Stomach smooth muscle (tissue), 2 donors: ENCODE measurements around the gene RBM44.

ENCODE experiments used
- H3K27ac ChIP-seq: one replicate; pipeline ENCODE4 v1.7.0; 2013; ENCODE audit warnings: mild to moderate bottlenecking, low read length, inconsistent platforms
- H3K27me3 ChIP-seq, 2 donors: one replicate each; pipeline ENCODE4 v1.7.0; 2013; ENCODE audit warnings: low read length in 2 of 2; ENCODE audit not compliant: insufficient read depth in 2 of 2, control insufficient read depth in 1 of 2
- H3K36me3 ChIP-seq, 2 donors: one replicate each; pipeline ENCODE4 v1.7.0; 2013; ENCODE audit warnings: low read length in 2 of 2; ENCODE audit not compliant: control insufficient read depth in 2 of 2, insufficient read depth in 2 of 2
- H3K4me1 ChIP-seq: one replicate; pipeline ENCODE4 v1.7.0; 2013; ENCODE audit warnings: low read length; ENCODE audit not compliant: control insufficient read depth, insufficient read depth
- H3K4me3 ChIP-seq, 2 donors: one replicate each; pipeline ENCODE4 v1.7.0; 2013; ENCODE audit warnings: low read length in 2 of 2
- H3K9ac ChIP-seq, 2 donors: one replicate each; pipeline ENCODE4 v1.7.0; 2013; ENCODE audit warnings: low read length in 2 of 2, mild to moderate bottlenecking in 1 of 2
- H3K9me3 ChIP-seq, 2 donors: one replicate each; pipeline ENCODE4 v1.7.0; 2013; ENCODE audit warnings: low read length in 2 of 2; ENCODE audit not compliant: control insufficient read depth in 2 of 2
- donor health status: healthy.
- donor health status: Pancreatic carcinoma.

The RBM44 gene

DNA sequence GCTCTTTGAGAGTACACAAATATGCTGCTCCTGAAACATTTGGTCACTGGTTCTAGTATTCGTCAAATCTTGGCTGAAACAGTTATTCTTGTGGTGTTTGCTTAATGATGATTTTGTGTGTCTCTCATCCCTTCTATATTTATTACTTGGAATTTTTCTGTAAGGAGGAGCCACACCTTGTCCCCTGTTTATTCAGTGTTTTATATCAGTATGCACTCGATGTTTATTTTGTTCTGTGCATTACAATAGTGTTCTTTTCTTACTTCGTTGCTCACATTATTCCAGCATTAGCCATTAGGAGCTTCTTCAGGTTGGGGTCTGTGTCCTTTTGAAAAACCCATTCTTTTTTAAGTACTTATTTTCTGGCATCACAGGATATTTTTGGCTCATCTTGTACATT, 55.7 kb downstream of the RBM44 start:
- H3K9me3 ChIP-seq, result no peaks in the 10 kb centered on the region
- peaks cover 10% of the 10 kb centered on the region for H3K4me1 ChIP-seq
- no peaks in the 10 kb centered on the region for H3K27me3 ChIP-seq
- no peak overlapping the region for H3K27ac ChIP-seq
- H3K36me3 ChIP-seq, result no peaks in the 10 kb centered on the region
- no peak overlapping the region for H3K9ac ChIP-seq
- H3K4me3 ChIP-seq, result no peak overlapping the region

DNA sequence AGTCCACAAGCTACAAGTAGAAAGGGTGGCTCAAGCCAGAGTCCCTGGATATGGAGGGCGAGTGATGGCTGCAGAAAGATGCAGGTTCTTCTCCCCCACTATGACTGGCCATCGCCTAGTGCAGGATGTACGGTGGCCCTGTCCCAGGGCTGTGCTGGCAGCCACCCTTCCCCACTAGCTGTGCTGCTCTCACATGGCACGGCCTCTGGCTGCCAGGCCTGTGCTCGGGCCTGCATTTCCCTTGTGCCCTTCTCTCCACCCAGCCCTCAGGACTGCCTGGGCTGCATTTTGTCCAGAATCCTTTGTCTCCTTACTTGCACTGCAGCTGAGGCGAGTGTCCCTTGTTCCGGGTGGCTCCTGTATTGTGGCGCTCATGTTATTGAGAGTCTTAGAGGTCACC, 59.2 kb downstream of the RBM44 start:
- Histone ChIP-seq H3K27ac (no peak overlapping the region), H3K4me1 (peaks cover 21% of the 10 kb centered on the region)

DNA sequence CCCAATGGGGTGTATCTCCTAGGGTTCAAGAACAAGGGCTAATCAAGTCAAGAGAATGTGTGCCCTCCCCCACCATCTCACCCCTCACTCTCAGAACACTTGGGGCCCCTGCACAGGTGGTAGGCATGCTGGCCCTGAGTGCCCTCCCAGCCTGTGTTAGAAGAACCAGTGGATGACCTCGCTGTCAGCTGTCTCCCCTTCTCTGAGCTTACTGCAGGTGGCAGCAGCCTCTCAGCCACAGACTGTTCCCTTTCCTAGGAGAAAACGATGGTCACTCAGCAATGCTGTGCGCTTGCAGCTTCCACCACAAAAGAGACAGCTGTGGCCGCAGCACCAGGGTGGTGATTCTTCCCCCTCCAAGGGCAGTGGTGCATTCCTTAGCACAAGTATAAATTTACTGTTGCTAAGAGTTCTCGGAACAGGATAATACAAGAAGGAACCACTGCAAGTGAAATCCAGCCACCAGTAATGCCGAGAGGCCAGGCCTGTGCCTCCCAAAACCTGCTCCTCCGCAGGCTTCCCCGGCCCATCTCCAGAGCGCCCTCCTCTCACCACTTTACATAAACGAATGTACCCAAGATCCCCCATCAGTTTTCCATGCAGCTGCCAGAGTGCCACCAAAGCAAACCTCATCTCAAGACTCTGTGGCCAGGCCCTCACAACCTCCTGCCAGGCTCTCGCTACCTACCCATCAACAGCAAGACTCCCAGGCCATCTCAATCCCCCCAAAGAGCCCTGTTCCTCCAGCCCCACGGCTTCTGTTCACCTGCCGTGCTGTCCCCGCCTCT, 59.9 kb downstream of the RBM44 start:
- Histone ChIP-seq H3K27me3 (no peaks in the 10 kb centered on the region), H3K4me1 (peaks cover 28% of the 10 kb centered on the region), H3K9ac (peak overlapping the region; percentile 75 to 79), H3K36me3 (no peaks in the 10 kb centered on the region), H3K27ac (peak overlapping the region; percentile 94), H3K4me3 (peak overlapping the region; percentile 57 to 83), H3K9me3 (no peaks in the 10 kb centered on the region)

More for the DNA sequence above, 59.2 kb downstream of the RBM44 start:
- Histone ChIP-seq H3K4me3 (no peak overlapping the region), H3K36me3 (no peaks in the 10 kb centered on the region), H3K9me3 (no peaks in the 10 kb centered on the region), H3K9ac (no peak overlapping the region), H3K27me3 (no peaks in the 10 kb centered on the region)

DNA sequence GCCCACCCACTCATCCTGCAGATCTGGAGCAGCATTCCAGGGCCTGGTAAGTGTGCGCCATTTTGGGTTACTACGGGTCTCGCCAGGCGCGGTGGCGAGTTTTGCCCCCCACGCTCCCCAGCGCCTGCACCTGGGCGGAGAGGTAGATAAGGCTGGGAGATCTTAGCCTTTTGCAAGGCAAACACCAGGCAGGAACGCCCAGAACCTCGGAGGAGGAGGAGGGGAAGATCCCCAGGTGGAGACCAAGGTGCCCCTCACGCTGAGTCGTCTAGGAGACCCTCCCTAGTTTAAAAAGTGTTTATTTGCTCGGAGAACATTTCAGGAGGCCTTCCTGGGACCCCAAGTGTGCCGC, 60.5 kb downstream of the RBM44 start:
- Histone ChIP-seq H3K4me3 (peak overlapping the region; percentile 57 to 83), H3K27me3 (no peaks in the 10 kb centered on the region), H3K4me1 (peaks cover 34% of the 10 kb centered on the region), H3K9ac (peak overlapping the region; percentile 75 to 79), H3K27ac (peak overlapping the region; percentile 94), H3K36me3 (no peaks in the 10 kb centered on the region), H3K9me3 (no peaks in the 10 kb centered on the region)

DNA sequence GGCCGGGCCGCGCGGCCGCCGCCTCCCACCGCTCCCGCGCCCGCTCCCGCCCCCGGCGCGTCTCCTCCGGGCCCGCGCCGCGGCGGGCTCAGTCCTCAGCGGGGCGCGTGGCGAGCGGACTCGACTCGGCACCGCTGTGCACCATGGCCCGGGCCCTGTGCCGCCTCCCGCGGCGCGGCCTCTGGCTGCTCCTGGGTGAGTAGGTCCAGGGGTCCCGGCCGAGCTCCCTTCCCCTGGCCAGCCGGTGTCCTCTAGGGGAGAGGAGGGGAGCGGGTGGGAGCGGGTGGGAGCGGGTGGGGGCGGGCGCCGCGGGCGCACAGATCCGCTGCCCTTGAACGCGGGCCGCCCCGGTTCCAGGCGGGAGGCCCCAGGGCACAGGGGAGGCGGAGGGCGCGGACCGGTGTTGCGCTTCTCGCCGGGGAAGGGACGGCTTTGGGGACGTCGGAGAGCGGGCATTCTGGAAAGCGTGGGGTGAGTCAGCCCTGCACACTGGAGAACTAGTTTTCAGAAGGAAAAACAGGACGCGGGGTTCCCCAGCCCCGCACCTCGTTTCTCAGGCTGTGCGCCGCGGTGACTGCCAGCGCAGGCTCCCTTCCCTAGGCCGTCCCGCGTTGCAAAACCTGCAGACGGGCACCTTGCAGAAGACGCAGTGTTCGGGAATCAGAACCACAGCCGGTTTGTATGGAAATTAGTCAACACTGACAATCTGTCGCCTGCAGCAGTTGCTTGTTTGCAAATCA, 61.1 kb downstream of the RBM44 start, which contains the start of gene RAMP1:
RAMP1 (plus strand) TSS at position 91 of the 740 bp plus-strand sequence; CDS start at position 144, 53 bp downstream.
- H3K4me1 ChIP-seq, result peaks cover 40% of the 10 kb centered on the region
- peak within 1 kb of the TSS; percentile 79 to 90 for H3K9ac ChIP-seq

DNA sequence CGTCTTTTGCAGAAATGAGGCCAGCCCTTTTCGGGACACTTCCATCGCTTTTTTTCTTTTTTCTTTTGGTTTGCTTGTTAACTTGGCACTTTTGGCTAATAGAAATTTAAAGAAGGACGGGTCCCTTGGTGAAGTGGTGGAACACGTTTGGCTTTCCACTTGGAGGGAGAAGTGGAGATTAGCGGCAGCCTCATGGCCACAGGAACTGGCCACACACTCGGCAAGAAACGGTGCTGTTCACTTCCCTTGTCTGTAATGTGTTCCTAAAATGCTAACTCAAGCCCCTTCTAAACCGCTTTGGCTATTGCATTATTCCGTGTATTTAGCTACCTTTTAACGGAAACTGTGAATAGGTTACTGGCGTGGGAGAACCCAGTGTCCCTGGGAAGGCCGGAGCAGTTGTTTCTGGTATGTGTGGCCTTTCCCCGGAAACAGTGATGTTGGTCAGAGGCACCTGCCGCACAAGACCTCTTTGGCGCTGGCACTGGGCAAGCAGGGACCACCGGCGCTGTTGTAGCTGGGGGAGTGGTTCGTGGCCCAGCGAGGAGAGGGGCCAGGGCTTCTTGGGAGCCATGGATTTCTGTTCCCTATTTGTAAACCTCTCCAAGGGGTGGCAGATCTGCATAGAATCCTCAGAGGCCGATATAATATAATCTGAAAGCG, 61.8 kb downstream of the RBM44 start:
- Histone ChIP-seq H3K27ac (peak overlapping the region; percentile 94), H3K9ac (peak overlapping the region; percentile 79 to 90), H3K4me1 (peaks cover 47% of the 10 kb centered on the region), H3K36me3 (no peaks in the 10 kb centered on the region), H3K27me3 (no peaks in the 10 kb centered on the region), H3K4me3 (peak overlapping the region; percentile 83 to 92), H3K9me3 (no peaks in the 10 kb centered on the region)

More for the DNA sequence above, 61.1 kb downstream of the RBM44 start, which contains the start of gene RAMP1:
- Histone ChIP-seq H3K27ac (peak within 1 kb of the TSS; percentile 94), H3K27me3 (no peaks in the 10 kb centered on the region), H3K36me3 (no peaks in the 10 kb centered on the region), H3K9me3 (no peaks in the 10 kb centered on the region), H3K4me3 (peak within 1 kb of the TSS; percentile 83 to 92)

DNA sequence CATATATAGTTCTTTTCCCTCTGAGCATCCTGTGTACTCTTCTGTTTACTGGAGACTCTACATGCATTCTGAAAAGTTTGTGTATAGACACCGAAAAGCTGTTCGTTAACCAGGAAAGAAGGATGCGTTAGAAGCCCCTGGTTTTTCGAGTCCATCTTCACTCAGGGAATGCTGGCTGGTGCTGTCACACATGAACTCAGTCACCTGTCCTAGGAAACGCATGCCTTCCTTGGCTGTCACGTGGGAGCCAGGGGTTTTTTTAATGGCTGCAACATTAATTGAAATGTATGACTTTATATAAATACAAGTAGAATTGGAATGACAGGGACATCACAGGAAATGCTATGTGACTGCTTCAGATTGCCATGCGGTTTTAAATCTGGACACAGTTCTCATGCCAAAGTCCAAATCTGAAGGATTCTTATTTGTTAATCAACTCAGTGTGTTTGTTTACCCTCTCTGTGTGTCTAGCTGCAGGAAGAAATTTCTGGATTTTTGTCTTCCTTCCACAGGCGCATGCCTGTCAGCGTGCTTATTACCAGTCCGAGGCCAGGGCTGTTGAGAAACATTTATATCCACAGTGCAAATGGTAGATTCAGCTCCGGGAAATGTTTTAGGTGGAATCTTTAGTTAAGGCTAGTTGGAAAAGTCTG, 63.4 kb downstream of the RBM44 start:
- peak overlapping the region; percentile 94 for H3K27ac ChIP-seq
- peak overlapping the region in 1 of 2 donors; percentile 9 for H3K9ac ChIP-seq
- H3K9me3 ChIP-seq, result no peaks in the 10 kb centered on the region
- H3K27me3 ChIP-seq, result no peaks in the 10 kb centered on the region
- H3K4me3 ChIP-seq, result peak overlapping the region in 1 of 2 donors; percentile 57
- H3K36me3 ChIP-seq, result no peaks in the 10 kb centered on the region
- peaks cover 58% of the 10 kb centered on the region for H3K4me1 ChIP-seq

DNA sequence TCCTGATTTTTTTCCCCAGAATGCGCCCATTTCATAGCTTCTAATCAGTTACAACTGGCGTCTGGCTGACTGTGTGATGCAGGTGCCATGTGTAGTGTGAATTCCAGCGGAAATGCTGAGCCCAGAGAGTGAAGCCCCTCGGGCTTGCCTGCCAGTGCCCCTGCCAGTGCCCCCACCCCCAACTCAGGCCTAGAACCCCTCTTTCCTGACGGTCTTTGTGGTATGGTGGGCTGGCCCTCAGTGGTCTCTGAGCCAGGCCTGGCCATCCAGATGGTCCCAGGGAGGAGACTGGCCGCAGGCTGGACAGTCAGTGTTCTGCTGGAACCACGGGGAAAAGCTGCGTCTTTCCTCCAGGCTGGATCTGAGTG, 63.9 kb downstream of the RBM44 start:
- Histone ChIP-seq H3K36me3 (no peaks in the 10 kb centered on the region), H3K4me3 (peak overlapping the region in 1 of 2 donors; percentile 35), H3K9me3 (no peaks in the 10 kb centered on the region), H3K9ac (peak overlapping the region; percentile 55 to 66), H3K27ac (peak overlapping the region; percentile 94), H3K27me3 (no peaks in the 10 kb centered on the region), H3K4me1 (peaks cover 58% of the 10 kb centered on the region)

DNA sequence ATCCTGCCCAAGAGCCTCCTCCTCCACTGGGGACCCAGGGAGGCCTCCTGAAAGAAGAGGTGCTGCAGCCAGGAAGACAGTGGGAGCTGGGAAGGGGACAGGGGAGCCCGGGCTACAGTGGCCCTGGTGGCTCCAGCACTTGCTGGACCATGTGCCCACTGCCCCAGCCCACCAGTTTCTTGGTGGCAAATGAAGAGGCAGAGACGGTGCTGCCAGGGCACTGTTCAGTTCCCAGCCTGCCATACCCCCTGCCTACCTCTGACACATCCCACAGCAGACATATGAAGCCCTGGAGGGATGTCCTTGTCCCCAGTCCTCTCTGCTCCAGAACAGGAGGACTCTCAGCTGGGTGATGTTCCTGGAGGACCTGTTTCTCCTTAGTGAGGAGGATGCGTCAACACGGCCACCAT, 64.5 kb downstream of the RBM44 start:
- Histone ChIP-seq H3K9ac (peak overlapping the region; percentile 55 to 66), H3K4me3 (peak overlapping the region in 1 of 2 donors; percentile 40), H3K27ac (peak overlapping the region; percentile 94), H3K27me3 (no peaks in the 10 kb centered on the region), H3K4me1 (peaks cover 58% of the 10 kb centered on the region), H3K36me3 (no peaks in the 10 kb centered on the region), H3K9me3 (no peaks in the 10 kb centered on the region)
